ENCODE results near the gene CFAP99.

DNA sequence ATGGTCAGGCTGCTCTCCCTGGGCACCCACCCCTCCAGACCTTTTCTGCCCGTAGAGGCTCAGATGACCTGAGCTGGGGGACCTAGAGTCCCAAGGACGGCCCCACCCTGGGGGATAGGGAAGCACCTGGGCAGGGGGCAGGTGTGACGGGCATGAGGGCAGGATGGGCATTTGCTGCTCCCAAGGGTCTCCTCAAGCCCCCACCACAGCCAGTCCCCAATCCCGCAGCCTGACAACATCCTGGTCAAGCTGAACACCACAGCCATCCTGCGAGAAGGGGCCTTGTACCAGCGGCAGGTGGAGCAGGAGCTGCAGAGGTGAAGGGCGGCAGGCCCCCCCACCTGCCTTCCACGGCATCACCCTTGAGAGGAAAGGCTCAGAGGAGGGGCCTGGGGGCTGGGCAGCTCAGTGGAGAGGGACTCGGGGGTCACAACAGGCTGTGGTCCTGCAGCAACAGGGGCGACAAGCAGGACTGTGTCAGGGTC is 32.3 kb downstream of the CFAP99 start:
- TF ChIP-seq, protein P1, sequence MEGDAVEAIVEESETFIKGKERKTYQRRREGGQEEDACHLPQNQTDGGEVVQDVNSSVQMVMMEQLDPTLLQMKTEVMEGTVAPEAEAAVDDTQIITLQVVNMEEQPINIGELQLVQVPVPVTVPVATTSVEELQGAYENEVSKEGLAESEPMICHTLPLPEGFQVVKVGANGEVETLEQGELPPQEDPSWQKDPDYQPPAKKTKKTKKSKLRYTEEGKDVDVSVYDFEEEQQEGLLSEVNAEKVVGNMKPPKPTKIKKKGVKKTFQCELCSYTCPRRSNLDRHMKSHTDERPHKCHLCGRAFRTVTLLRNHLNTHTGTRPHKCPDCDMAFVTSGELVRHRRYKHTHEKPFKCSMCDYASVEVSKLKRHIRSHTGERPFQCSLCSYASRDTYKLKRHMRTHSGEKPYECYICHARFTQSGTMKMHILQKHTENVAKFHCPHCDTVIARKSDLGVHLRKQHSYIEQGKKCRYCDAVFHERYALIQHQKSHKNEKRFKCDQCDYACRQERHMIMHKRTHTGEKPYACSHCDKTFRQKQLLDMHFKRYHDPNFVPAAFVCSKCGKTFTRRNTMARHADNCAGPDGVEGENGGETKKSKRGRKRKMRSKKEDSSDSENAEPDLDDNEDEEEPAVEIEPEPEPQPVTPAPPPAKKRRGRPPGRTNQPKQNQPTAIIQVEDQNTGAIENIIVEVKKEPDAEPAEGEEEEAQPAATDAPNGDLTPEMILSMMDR (IDR thresholded peaks at IDR 0.05): no peak
- TF ChIP-seq POLR2A (IDR thresholded peaks at IDR 0.05): no peak
